ENCODE measurements around the gene GRPEL1. TPM values are rescaled to one million over a fixed set of nuclear protein-coding genes. Genes with fewer than 3 reads are reported as not detected.

GRPEL1 gene
- total RNA-seq, 1 experiment from 2014 or later, result 47.3 TPM

DNA sequence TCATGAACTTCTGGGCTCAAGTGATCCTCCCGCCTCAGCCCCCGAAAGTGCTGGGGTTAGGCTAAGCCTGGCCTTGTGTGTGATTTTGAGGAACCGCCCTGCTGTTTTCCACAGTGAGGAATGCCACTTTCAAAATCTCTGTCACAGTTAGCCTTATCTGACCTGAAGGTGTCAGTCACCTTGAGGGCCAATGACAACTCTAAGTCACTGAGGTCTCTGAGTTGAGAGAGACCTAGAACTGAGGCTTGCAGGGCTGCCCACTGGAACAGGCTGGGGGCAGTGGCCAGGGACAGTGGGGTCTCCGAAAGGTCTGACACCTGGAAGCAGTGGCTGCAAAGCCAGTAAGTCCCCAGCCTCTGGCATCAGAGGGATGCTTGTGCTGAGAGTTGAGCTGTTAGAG, 18.6 kb downstream of the GRPEL1 start:
- no peaks in the 10 kb centered on the region for H3K9me3 Mint-ChIP-seq (ENCODE audit: unreplicated experiment)
- POLR2A ChIA-PET, result no interaction called here
- CTCF ChIA-PET, result no interaction called here

GRCh38 chr4:7048642-7049041, 19.2 kb downstream of the GRPEL1 start:
- ChIA-PET CTCF (no interaction called here), POLR2A (no interaction called here)
- BruUV-seq (replicated peaks), result no TSS peak
- Histone ChIP-seq H3K4me3 (ENCODE audit: low read depth, low read length) (no peak overlapping the region), H3K27me3 (replicated peaks; ENCODE audit: control insufficient read depth, insufficient read depth, low read length) (no peaks in the 10 kb centered on the region), H3K9me3 (no peaks in the 10 kb centered on the region), H3K36me3 (ENCODE audit: control insufficient read depth, insufficient read depth, low read length) (no peaks in the 10 kb centered on the region; the same call in 1 of the 2 replicates), H3K4me1 (peaks cover 4% of the 10 kb centered on the region; the same call in 1 of the 2 replicates)
- TF ChIP-seq, protein P1, sequence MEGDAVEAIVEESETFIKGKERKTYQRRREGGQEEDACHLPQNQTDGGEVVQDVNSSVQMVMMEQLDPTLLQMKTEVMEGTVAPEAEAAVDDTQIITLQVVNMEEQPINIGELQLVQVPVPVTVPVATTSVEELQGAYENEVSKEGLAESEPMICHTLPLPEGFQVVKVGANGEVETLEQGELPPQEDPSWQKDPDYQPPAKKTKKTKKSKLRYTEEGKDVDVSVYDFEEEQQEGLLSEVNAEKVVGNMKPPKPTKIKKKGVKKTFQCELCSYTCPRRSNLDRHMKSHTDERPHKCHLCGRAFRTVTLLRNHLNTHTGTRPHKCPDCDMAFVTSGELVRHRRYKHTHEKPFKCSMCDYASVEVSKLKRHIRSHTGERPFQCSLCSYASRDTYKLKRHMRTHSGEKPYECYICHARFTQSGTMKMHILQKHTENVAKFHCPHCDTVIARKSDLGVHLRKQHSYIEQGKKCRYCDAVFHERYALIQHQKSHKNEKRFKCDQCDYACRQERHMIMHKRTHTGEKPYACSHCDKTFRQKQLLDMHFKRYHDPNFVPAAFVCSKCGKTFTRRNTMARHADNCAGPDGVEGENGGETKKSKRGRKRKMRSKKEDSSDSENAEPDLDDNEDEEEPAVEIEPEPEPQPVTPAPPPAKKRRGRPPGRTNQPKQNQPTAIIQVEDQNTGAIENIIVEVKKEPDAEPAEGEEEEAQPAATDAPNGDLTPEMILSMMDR (IDR thresholded peaks at IDR 0.05; ENCODE audit: insufficient read depth in 1 of 2, low read depth in 1 of 2, low read length in 1 of 2, severe bottlenecking in 1 of 2, unreplicated experiment in 1 of 2), result no peak
- Mint-ChIP-seq H3K4me1 (ENCODE audit: low read depth, unreplicated experiment) (peaks cover 13% of the 10 kb centered on the region), H3K36me3 (ENCODE audit: insufficient read depth, unreplicated experiment) (no peaks in the 10 kb centered on the region), H3K4me3 (ENCODE audit: unreplicated experiment) (no peak overlapping the region), H3K27ac (ENCODE audit: unreplicated experiment) (peak overlapping the region; percentile 26), H3K27me3 (ENCODE audit: insufficient read depth, unreplicated experiment) (no peaks in the 10 kb centered on the region), H3K9me3 (ENCODE audit: unreplicated experiment) (no peaks in the 10 kb centered on the region)
- DNase-seq, result no peak
- intact Hi-C loops (cut with micrococcal nuclease; ENCODE audit: unreplicated experiment), result no loop called here

More for the DNA sequence above, 18.6 kb downstream of the GRPEL1 start:
- intact Hi-C loops (cut with micrococcal nuclease; ENCODE audit: unreplicated experiment), result no loop called here
- H3K36me3 ChIP-seq (ENCODE audit: control insufficient read depth, insufficient read depth, low read length), result no peaks in the 10 kb centered on the region; the same call in 1 of the 2 replicates
- H3K4me3 ChIP-seq (ENCODE audit: low read depth, low read length), result no peak overlapping the region
- no TSS peak for BruUV-seq (replicated peaks)
- peaks cover 4% of the 10 kb centered on the region for H3K36me3 Mint-ChIP-seq (ENCODE audit: insufficient read depth, unreplicated experiment)
- no peak overlapping the region for H3K4me3 Mint-ChIP-seq (ENCODE audit: unreplicated experiment)
- DNase-seq, result no peak
- no peaks in the 10 kb centered on the region for H3K27me3 ChIP-seq (replicated peaks; ENCODE audit: control insufficient read depth, insufficient read depth, low read length)
- no peaks in the 10 kb centered on the region for H3K9me3 ChIP-seq
- H3K4me1 Mint-ChIP-seq (ENCODE audit: low read depth, unreplicated experiment), result peaks cover 13% of the 10 kb centered on the region
- H3K27ac Mint-ChIP-seq (ENCODE audit: unreplicated experiment), result no peak overlapping the region
- TF ChIP-seq, protein P1 (IDR thresholded peaks at IDR 0.05; ENCODE audit: insufficient read depth in 1 of 2, low read depth in 1 of 2, low read length in 1 of 2, severe bottlenecking in 1 of 2, unreplicated experiment in 1 of 2), result no peak
- H3K4me1 ChIP-seq, result peaks cover 4% of the 10 kb centered on the region; the same call in 1 of the 2 replicates
- H3K27me3 Mint-ChIP-seq (ENCODE audit: insufficient read depth, unreplicated experiment), result no peaks in the 10 kb centered on the region

DNA sequence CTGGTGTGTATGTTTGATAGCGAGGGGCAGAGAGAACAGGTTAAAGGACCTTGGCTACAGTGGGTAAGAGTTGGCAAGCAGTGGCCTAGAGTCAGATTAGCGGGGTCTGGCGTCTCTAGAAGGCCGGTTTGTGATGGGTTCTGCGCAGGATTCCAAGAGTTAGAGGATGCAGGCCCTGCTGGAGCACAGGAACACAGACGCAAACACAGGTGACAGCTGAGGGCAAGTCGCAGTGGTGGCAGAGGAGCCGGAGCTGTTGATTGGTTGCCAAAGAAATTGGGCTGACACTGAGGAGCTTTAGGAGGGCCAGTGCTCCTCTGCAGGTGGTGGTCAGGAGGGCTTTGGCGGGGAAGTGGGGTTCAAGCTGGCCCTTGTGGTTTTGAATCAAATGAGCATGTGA, 20.9 kb downstream of the GRPEL1 start:
- no peak for DNase-seq
- H3K36me3 Mint-ChIP-seq (ENCODE audit: insufficient read depth, unreplicated experiment), result peaks cover 11% of the 10 kb centered on the region
- intact Hi-C loops (cut with micrococcal nuclease; ENCODE audit: unreplicated experiment), result no loop called here
- no peaks in the 10 kb centered on the region for H3K9me3 ChIP-seq
- no peak overlapping the region for H3K4me3 ChIP-seq (ENCODE audit: low read depth, low read length)
- CTCF ChIA-PET, result no interaction called here
- no peaks in the 10 kb centered on the region for H3K27me3 Mint-ChIP-seq (ENCODE audit: insufficient read depth, unreplicated experiment)
- TF ChIP-seq, protein P1 (IDR thresholded peaks at IDR 0.05; ENCODE audit: insufficient read depth in 1 of 2, low read depth in 1 of 2, low read length in 1 of 2, severe bottlenecking in 1 of 2, unreplicated experiment in 1 of 2), result no peak
- H3K4me1 Mint-ChIP-seq (ENCODE audit: low read depth, unreplicated experiment), result peaks cover 17% of the 10 kb centered on the region
- no peaks in the 10 kb centered on the region for H3K27me3 ChIP-seq (replicated peaks; ENCODE audit: control insufficient read depth, insufficient read depth, low read length)
- no TSS peak for BruUV-seq (replicated peaks)
- no peak overlapping the region for H3K27ac Mint-ChIP-seq (ENCODE audit: unreplicated experiment)
- H3K4me3 Mint-ChIP-seq (ENCODE audit: unreplicated experiment), result no peak overlapping the region
- POLR2A ChIA-PET, result interaction anchor here (0.6 kb wide), 2 partner anchors 10 to 331 kb away, joined by 4 read pairs; partner anchors contain the start of gene BLOC1S4
- H3K36me3 ChIP-seq (ENCODE audit: control insufficient read depth, insufficient read depth, low read length), result no peaks in the 10 kb centered on the region; the same call in 1 of the 2 replicates
- peaks cover 4% of the 10 kb centered on the region; the same call in 1 of the 2 replicates for H3K4me1 ChIP-seq
- H3K9me3 Mint-ChIP-seq (ENCODE audit: unreplicated experiment), result no peaks in the 10 kb centered on the region

Measured in Caco-2 (cell line).